Chondrocyte (in vitro differentiated cells): ENCODE measurements around the gene NT5DC3. TPM values are rescaled to one million over a fixed set of nuclear protein-coding genes. Genes with fewer than 3 reads are reported as not detected.

ENCODE experiments used
- DNase-seq: peaks from one replicate; pipeline ENCODE4 v3.0.0; 2021; ENCODE audit warnings: mixed read lengths, low spot score
- H3K27ac Mint-ChIP-seq: one replicate; pipeline ENCODE4 v1.8.0; 2021; ENCODE audit warnings: mild to moderate bottlenecking, moderate library complexity, mixed read lengths; ENCODE audit not compliant: unreplicated experiment
- H3K27me3 Mint-ChIP-seq: 2 replicates; pipeline ENCODE4 v1.8.0; 2021; ENCODE audit warnings: low read depth, mixed read lengths
- H3K36me3 Mint-ChIP-seq: 2 replicates; pipeline ENCODE4 v1.8.0; 2021; ENCODE audit warnings: low read depth, mixed read lengths
- H3K4me1 Mint-ChIP-seq: 2 replicates; pipeline ENCODE4 v1.8.0; 2021; ENCODE audit warnings: low read depth, mild to moderate bottlenecking, mixed read lengths
- H3K4me3 Mint-ChIP-seq: one replicate; pipeline ENCODE4 v1.8.0; 2021; ENCODE audit warnings: mild to moderate bottlenecking, moderate library complexity, mixed read lengths; ENCODE audit not compliant: unreplicated experiment
- H3K9me3 Mint-ChIP-seq: 2 replicates; pipeline ENCODE4 v1.8.0; 2021; ENCODE audit warnings: low read depth, mixed read lengths
- total RNA-seq: library from RNA; stranded (reverse); gene quantifications from 3 replicates; pipeline ENCODE4 v1.2.1, GENCODE V29; 2021
- TF ChIP-seq, protein P1 (sequence below): fragments of 200-600 bp; sonication (generic); IDR thresholded peaks from 2 replicates; pipeline ENCODE4 v1.5.0; 2021; ENCODE audit warnings: antibody characterized with exemption, mild to moderate bottlenecking, moderate library complexity

NT5DC3 gene
- total RNA-seq, 1 donor from 2014 or later: 26.2 TPM

DNA sequence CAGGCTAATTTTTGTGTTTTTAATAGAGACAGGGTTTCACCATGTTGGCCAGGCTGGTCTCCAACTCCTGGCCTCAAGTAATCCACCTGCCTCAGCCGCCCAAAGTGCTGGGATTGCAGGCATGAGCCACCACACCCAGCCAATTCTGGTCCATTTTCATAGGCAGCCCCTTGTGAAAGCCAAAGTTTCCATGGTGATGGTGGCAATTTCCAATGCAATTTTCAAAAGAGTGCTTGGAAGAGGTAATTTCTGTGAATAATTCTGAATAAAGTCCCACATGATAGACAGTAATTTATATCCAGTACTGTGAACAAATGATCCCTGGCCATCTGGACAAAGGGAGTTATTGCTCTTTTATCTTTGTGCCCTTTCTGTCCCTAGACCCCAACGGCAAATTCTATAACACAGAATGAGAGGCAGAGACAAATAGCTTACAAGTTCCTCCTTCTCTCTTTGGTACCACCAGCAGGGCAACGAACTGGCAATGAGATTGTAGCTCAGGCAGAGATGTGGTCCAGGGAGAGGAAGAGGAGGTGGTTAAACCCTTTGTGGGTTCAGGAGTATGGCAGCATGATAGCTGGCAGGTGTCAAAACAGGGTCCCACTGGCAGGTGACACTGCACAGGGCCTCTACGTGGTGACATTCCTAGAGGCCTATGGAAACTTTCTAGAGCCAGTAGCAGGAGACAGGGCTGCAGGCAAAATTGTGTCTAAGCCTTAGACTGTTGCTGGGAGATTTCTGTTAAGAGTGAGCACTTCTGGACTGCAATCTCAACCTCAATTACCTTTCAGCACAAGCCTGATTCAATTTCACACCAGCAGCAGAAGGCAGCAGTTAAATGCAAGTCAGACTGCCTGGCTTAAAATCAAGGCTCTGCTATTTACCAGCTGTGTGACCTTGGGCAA lies 46.5 kb downstream of the NT5DC3 start:
- Mint-ChIP-seq H3K9me3 (no peaks in the 10 kb centered on the region), H3K4me1 (peaks cover 3% of the 10 kb centered on the region), H3K36me3 (peaks cover 34% of the 10 kb centered on the region), H3K4me3 (no peak overlapping the region), H3K27me3 (no peaks in the 10 kb centered on the region), H3K27ac (no peak overlapping the region)
- TF ChIP-seq, protein P1, sequence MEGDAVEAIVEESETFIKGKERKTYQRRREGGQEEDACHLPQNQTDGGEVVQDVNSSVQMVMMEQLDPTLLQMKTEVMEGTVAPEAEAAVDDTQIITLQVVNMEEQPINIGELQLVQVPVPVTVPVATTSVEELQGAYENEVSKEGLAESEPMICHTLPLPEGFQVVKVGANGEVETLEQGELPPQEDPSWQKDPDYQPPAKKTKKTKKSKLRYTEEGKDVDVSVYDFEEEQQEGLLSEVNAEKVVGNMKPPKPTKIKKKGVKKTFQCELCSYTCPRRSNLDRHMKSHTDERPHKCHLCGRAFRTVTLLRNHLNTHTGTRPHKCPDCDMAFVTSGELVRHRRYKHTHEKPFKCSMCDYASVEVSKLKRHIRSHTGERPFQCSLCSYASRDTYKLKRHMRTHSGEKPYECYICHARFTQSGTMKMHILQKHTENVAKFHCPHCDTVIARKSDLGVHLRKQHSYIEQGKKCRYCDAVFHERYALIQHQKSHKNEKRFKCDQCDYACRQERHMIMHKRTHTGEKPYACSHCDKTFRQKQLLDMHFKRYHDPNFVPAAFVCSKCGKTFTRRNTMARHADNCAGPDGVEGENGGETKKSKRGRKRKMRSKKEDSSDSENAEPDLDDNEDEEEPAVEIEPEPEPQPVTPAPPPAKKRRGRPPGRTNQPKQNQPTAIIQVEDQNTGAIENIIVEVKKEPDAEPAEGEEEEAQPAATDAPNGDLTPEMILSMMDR: no peak
- DNase-seq: no peak

DNA sequence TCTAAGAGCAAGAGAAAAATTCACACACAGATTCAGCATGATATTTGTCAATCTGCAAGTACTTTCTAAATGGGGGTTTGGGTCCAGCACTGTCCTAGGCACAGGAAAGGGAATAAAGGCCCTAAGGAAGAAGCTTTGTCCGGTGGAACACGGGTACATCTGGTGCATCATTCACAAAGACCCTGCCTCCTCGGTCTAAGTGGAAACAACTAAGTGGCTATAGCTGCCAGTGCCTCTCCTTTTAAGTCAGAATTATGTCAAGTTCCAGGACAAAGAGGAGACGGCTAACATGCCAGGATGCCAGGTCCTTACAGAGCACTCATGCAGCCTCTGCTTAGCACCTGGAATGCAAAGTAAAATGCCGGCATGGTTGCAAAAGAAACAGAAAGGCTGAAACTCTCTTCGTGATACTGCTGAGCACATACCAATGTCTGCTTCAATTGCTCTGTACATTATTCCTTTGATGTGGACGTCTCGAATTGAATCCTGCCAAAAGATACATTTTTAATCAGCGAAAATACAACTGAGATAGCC lies 47.5 kb downstream of the NT5DC3 start:
- H3K9me3 Mint-ChIP-seq: no peaks in the 10 kb centered on the region
- no peaks in the 10 kb centered on the region for H3K4me1 Mint-ChIP-seq
- H3K4me3 Mint-ChIP-seq: no peak overlapping the region
- TF ChIP-seq, protein P1: no peak
- no peaks in the 10 kb centered on the region for H3K27me3 Mint-ChIP-seq
- H3K36me3 Mint-ChIP-seq: peaks cover 33% of the 10 kb centered on the region
- no peak for DNase-seq
- H3K27ac Mint-ChIP-seq: no peak overlapping the region

DNA sequence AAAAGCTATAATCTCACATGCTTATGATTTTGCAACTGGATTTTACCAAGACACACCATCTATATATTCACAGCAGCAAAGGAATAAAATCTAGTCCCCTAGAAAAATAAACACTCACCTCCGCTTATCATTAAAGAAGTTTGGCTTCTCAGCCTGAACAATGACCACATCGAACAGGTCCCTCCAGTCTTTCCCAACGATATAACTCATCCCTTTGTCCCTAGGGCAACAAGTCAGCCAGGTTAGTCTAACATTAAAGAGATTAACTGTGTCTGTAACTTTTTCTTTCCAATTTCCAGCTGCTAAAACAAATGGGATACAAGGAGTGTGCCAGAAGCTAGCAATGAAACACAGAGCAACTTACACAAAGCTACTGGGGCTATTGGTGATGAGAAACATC lies 48.0 kb downstream of the NT5DC3 start:
- no peaks in the 10 kb centered on the region for H3K27me3 Mint-ChIP-seq
- H3K36me3 Mint-ChIP-seq: peaks cover 30% of the 10 kb centered on the region
- H3K4me1 Mint-ChIP-seq: no peaks in the 10 kb centered on the region
- no peak for DNase-seq
- TF ChIP-seq, protein P1: no peak
- H3K4me3 Mint-ChIP-seq: no peak overlapping the region
- H3K27ac Mint-ChIP-seq: no peak overlapping the region
- no peaks in the 10 kb centered on the region for H3K9me3 Mint-ChIP-seq

DNA sequence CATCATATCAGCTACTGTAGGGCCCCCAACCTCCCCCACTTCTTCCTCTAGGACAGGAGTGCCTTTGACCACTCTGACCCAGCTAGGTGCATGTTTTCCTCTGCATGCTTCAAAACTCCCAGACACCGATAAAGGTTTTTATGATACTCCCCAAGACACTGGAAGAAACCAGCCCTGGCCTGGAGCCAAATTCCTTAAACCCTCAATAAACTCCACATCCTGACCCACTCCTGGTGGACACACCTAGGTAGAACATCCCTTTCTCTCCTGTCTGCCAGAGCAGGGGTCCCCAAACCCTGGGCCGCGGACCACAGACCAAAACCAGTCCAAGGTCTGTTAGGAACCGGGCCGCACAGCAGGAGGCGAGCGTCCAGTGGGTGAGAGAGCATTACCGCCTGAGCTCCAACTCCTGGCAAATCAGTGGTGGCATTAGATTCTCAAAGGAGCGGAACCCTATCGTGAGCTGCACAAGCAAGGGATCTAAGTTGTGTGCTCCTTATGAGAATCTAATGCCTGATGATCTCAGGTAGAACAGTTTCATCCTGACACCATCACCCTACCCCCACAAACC lies 49.6 kb downstream of the NT5DC3 start:
- Mint-ChIP-seq H3K4me1 (no peaks in the 10 kb centered on the region), H3K27ac (no peak overlapping the region)
- TF ChIP-seq, protein P1: no peak

DNA sequence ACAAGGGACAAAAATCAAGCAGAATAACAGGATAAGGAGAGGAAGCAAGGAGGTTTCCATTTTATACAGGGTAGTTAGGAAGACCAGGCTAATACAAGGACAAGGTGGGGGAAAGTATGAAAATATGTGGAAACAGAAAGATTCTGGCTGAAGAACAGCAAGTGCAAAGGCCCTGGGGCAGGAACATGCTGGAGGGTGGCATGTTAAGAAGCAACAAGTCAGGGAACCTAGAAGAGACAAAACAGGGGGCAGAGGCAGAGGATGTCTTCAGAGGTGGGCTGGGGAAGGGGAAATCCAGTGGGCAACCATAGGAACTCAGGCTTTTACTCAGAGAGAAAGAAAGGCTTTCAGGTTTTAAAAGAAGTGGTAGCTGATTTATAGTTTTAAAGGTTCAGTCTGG lies 54.8 kb downstream of the NT5DC3 start:
- H3K27me3 Mint-ChIP-seq: no peaks in the 10 kb centered on the region
- TF ChIP-seq, protein P1: no peak

More for the DNA sequence above, 49.6 kb downstream of the NT5DC3 start:
- Mint-ChIP-seq H3K4me3 (no peak overlapping the region), H3K9me3 (no peaks in the 10 kb centered on the region), H3K27me3 (no peaks in the 10 kb centered on the region), H3K36me3 (peaks cover 22% of the 10 kb centered on the region)
- no peak for DNase-seq

More for the DNA sequence above, 54.8 kb downstream of the NT5DC3 start:
- H3K36me3 Mint-ChIP-seq: peaks cover 25% of the 10 kb centered on the region
- no peaks in the 10 kb centered on the region for H3K9me3 Mint-ChIP-seq
- peaks cover 5% of the 10 kb centered on the region for H3K4me1 Mint-ChIP-seq
- no peak for DNase-seq
- H3K4me3 Mint-ChIP-seq: no peak overlapping the region
- no peak overlapping the region for H3K27ac Mint-ChIP-seq
